ENCODE measurements around the gene KIAA1217.

KIAA1217 gene

GRCh38 chr10:24453404-24453830, 244.5 kb downstream of the KIAA1217 start:
- Histone ChIP-seq H2AFZ (ENCODE audit: low read length) (no peak overlapping the region), H3K36me3 (replicated peaks in 1 of 2; ENCODE audit: control insufficient read depth in 2 of 2, insufficient read depth in 2 of 2, low read length in 2 of 2) (no peaks in the 10 kb centered on the region), H3K9ac (ENCODE audit: low read depth, low read length, poor library complexity) (no peak overlapping the region), H3K9me3 (replicated peaks in 1 of 2; ENCODE audit: control insufficient read depth in 2 of 2, insufficient read depth in 1 of 2, low read depth in 1 of 2, low read length in 2 of 2) (no peaks in the 10 kb centered on the region), H2BK5ac (ENCODE audit: low read length) (no peak overlapping the region), H3K14ac (ENCODE audit: low read length) (no peak overlapping the region), H3K4me1 (ENCODE audit: control insufficient read depth in 2 of 2, insufficient read depth in 1 of 2, low read depth in 1 of 2, low read length in 2 of 2) (no peaks in the 10 kb centered on the region), H3K4ac (ENCODE audit: low read length) (no peak overlapping the region), H4K8ac (ENCODE audit: low read depth, low read length) (no peak overlapping the region), H2BK15ac (ENCODE audit: low read length) (no peak overlapping the region), H3K18ac (ENCODE audit: low read length) (no peak overlapping the region), H2BK12ac (ENCODE audit: low read length) (no peak overlapping the region), H2BK120ac (ENCODE audit: low read depth, low read length) (no peak overlapping the region), H3K23ac (ENCODE audit: low read depth, low read length, poor library complexity) (no peak overlapping the region), H3K79me1 (ENCODE audit: low read depth, low read length) (no peaks in the 10 kb centered on the region), H3K27me3 (ENCODE audit: control insufficient read depth in 3 of 3, insufficient read depth in 3 of 3, low read depth in 1 of 3, low read length in 3 of 3) (no peaks in the 10 kb centered on the region), H3K4me2 (ENCODE audit: insufficient read depth, low read length, poor library complexity, severe bottlenecking) (no peak overlapping the region), H3K4me3 (ENCODE audit: low read length in 2 of 2) (no peak overlapping the region), H2AK5ac (ENCODE audit: low read depth, low read length) (no peak overlapping the region), H3K27ac (replicated peaks; ENCODE audit: low read length) (no peak overlapping the region), H4K91ac (ENCODE audit: low read depth, low read length, poor library complexity) (no peak overlapping the region)
- DNase-seq (ENCODE audit: low spot score) = no peak

GRCh38 chr10:24453973-24454372, 245.0 kb downstream of the KIAA1217 start:
- Histone ChIP-seq H3K4me2 (ENCODE audit: insufficient read depth, low read length, poor library complexity, severe bottlenecking) (no peak overlapping the region), H3K4ac (ENCODE audit: low read length) (no peak overlapping the region), H3K79me1 (ENCODE audit: low read depth, low read length) (no peaks in the 10 kb centered on the region), H2BK5ac (ENCODE audit: low read length) (no peak overlapping the region), H4K91ac (ENCODE audit: low read depth, low read length, poor library complexity) (no peak overlapping the region), H3K27me3 (ENCODE audit: control insufficient read depth in 3 of 3, insufficient read depth in 3 of 3, low read depth in 1 of 3, low read length in 3 of 3) (no peaks in the 10 kb centered on the region), H2AFZ (ENCODE audit: low read length) (no peak overlapping the region), H2AK5ac (ENCODE audit: low read depth, low read length) (no peak overlapping the region), H2BK12ac (ENCODE audit: low read length) (no peak overlapping the region), H4K8ac (ENCODE audit: low read depth, low read length) (no peak overlapping the region), H3K9me3 (replicated peaks in 1 of 2; ENCODE audit: control insufficient read depth in 2 of 2, insufficient read depth in 1 of 2, low read depth in 1 of 2, low read length in 2 of 2) (no peaks in the 10 kb centered on the region), H3K9ac (ENCODE audit: low read depth, low read length, poor library complexity) (no peak overlapping the region), H3K27ac (replicated peaks; ENCODE audit: low read length) (no peak overlapping the region), H3K4me3 (ENCODE audit: low read length in 2 of 2) (no peak overlapping the region), H3K23ac (ENCODE audit: low read depth, low read length, poor library complexity) (no peak overlapping the region), H2BK120ac (ENCODE audit: low read depth, low read length) (no peak overlapping the region), H3K14ac (ENCODE audit: low read length) (no peak overlapping the region), H3K36me3 (replicated peaks in 1 of 2; ENCODE audit: control insufficient read depth in 2 of 2, insufficient read depth in 2 of 2, low read length in 2 of 2) (no peaks in the 10 kb centered on the region), H3K4me1 (ENCODE audit: control insufficient read depth in 2 of 2, insufficient read depth in 1 of 2, low read depth in 1 of 2, low read length in 2 of 2) (no peaks in the 10 kb centered on the region), H3K18ac (ENCODE audit: low read length) (no peak overlapping the region), H2BK15ac (ENCODE audit: low read length) (no peak overlapping the region)
- no CpG with 5 or more reads among the region's 4 CpGs for WGBS, 2 donors (ENCODE audit: extremely low coverage in 2 of 2, insufficient read length in 2 of 2, insufficient replicate concordance in 1 of 2)
- DNase-seq (ENCODE audit: low spot score) = no peak

GRCh38 chr10:24455447-24455846, 246.5 kb downstream of the KIAA1217 start:
- Histone ChIP-seq H4K91ac (ENCODE audit: low read depth, low read length, poor library complexity) (no peak overlapping the region), H2BK120ac (ENCODE audit: low read depth, low read length) (no peak overlapping the region), H4K8ac (ENCODE audit: low read depth, low read length) (no peak overlapping the region), H3K4me1 (ENCODE audit: control insufficient read depth in 2 of 2, insufficient read depth in 1 of 2, low read depth in 1 of 2, low read length in 2 of 2) (no peaks in the 10 kb centered on the region), H3K9ac (ENCODE audit: low read depth, low read length, poor library complexity) (no peak overlapping the region), H3K18ac (ENCODE audit: low read length) (no peak overlapping the region), H2AK5ac (ENCODE audit: low read depth, low read length) (no peak overlapping the region), H3K4me3 (ENCODE audit: low read length in 2 of 2) (no peak overlapping the region), H3K27me3 (ENCODE audit: control insufficient read depth in 3 of 3, insufficient read depth in 3 of 3, low read depth in 1 of 3, low read length in 3 of 3) (no peaks in the 10 kb centered on the region), H2BK12ac (ENCODE audit: low read length) (no peak overlapping the region), H3K79me1 (ENCODE audit: low read depth, low read length) (no peaks in the 10 kb centered on the region), H3K4ac (ENCODE audit: low read length) (no peak overlapping the region), H3K4me2 (ENCODE audit: insufficient read depth, low read length, poor library complexity, severe bottlenecking) (no peak overlapping the region), H2BK15ac (ENCODE audit: low read length) (no peak overlapping the region), H3K9me3 (replicated peaks in 1 of 2; ENCODE audit: control insufficient read depth in 2 of 2, insufficient read depth in 1 of 2, low read depth in 1 of 2, low read length in 2 of 2) (no peaks in the 10 kb centered on the region), H3K23ac (ENCODE audit: low read depth, low read length, poor library complexity) (no peak overlapping the region), H3K27ac (replicated peaks; ENCODE audit: low read length) (no peak overlapping the region), H3K14ac (ENCODE audit: low read length) (no peak overlapping the region), H3K36me3 (replicated peaks in 1 of 2; ENCODE audit: control insufficient read depth in 2 of 2, insufficient read depth in 2 of 2, low read length in 2 of 2) (no peaks in the 10 kb centered on the region), H2AFZ (ENCODE audit: low read length) (no peak overlapping the region), H2BK5ac (ENCODE audit: low read length) (no peak overlapping the region)
- no CpG with 5 or more reads among the region's 4 CpGs for WGBS, 2 donors (ENCODE audit: extremely low coverage in 2 of 2, insufficient read length in 2 of 2, insufficient replicate concordance in 1 of 2)
- DNase-seq (ENCODE audit: low spot score) = no peak

- no peak overlapping the region for H3K27ac ChIP-seq (replicated peaks; ENCODE audit: low read length)
- H3K4me2 ChIP-seq (ENCODE audit: insufficient read depth, low read length, poor library complexity, severe bottlenecking) = no peak overlapping the region
- no peak overlapping the region for H3K14ac ChIP-seq (ENCODE audit: low read length)
- no peak overlapping the region for H3K9ac ChIP-seq (ENCODE audit: low read depth, low read length, poor library complexity)
- no CpG with 5 or more reads among the region's 4 CpGs for WGBS, 2 donors (ENCODE audit: extremely low coverage in 2 of 2, insufficient read length in 2 of 2, insufficient replicate concordance in 1 of 2)
- H3K27me3 ChIP-seq (ENCODE audit: control insufficient read depth in 3 of 3, insufficient read depth in 3 of 3, low read depth in 1 of 3, low read length in 3 of 3) = no peaks in the 10 kb centered on the region
- H3K4me3 ChIP-seq (ENCODE audit: low read length in 2 of 2) = no peak overlapping the region
- no peaks in the 10 kb centered on the region for H3K9me3 ChIP-seq (replicated peaks in 1 of 2; ENCODE audit: control insufficient read depth in 2 of 2, insufficient read depth in 1 of 2, low read depth in 1 of 2, low read length in 2 of 2)
- H2BK15ac ChIP-seq (ENCODE audit: low read length) = no peak overlapping the region
- no peak overlapping the region for H2BK120ac ChIP-seq (ENCODE audit: low read depth, low read length)
- H2BK5ac ChIP-seq (ENCODE audit: low read length) = no peak overlapping the region
- H3K79me1 ChIP-seq (ENCODE audit: low read depth, low read length) = no peaks in the 10 kb centered on the region
- H2BK12ac ChIP-seq (ENCODE audit: low read length) = no peak overlapping the region
- H3K4me1 ChIP-seq (ENCODE audit: control insufficient read depth in 2 of 2, insufficient read depth in 1 of 2, low read depth in 1 of 2, low read length in 2 of 2) = no peaks in the 10 kb centered on the region
- H3K4ac ChIP-seq (ENCODE audit: low read length) = no peak overlapping the region
- no peak overlapping the region for H3K18ac ChIP-seq (ENCODE audit: low read length)
- no peak overlapping the region for H2AFZ ChIP-seq (ENCODE audit: low read length)
- no peak overlapping the region for H4K91ac ChIP-seq (ENCODE audit: low read depth, low read length, poor library complexity)
- no peak overlapping the region for H3K23ac ChIP-seq (ENCODE audit: low read depth, low read length, poor library complexity)
- H2AK5ac ChIP-seq (ENCODE audit: low read depth, low read length) = no peak overlapping the region
- no peak overlapping the region for H4K8ac ChIP-seq (ENCODE audit: low read depth, low read length)
- no peak for DNase-seq (ENCODE audit: low spot score)
- no peaks in the 10 kb centered on the region for H3K36me3 ChIP-seq (replicated peaks in 1 of 2; ENCODE audit: control insufficient read depth in 2 of 2, insufficient read depth in 2 of 2, low read length in 2 of 2)
Measured at GRCh38 chr10:24456322-24456721, 247.4 kb downstream of the KIAA1217 start.

All from neuronal stem cell (in vitro differentiated cells).